ENCODE results near the gene OST4.
A peak's percentile ranks its signal among the peaks of the same experiment; 100 is the strongest.
"Not testable (repeated sequence)": the region's sequence is repeated elsewhere in the genome, so short reads cannot be mapped to it uniquely, and the experiment has no call there.

OST4 gene

GRCh38 chr2:27079233-27080139 is 8.0 kb upstream of the OST4 start:
- Histone ChIP-seq H3K9ac (ENCODE audit: low read depth in 1 of 2, low read length in 2 of 2) (peak overlapping the region; percentile 43 to 57), H3K4me3 (ENCODE audit: low read depth in 1 of 2, low read length in 2 of 2) (peak overlapping the region; percentile 55 to 57)

GRCh38 chr2:27078267-27079194 is 7.1 kb upstream of the OST4 start, which contains the start of gene EMILIN1:
Gene EMILIN1 (plus strand): TSS chr2:27078615. CDS start chr2:27079066, 451 bp downstream.
- Histone ChIP-seq H3K9ac (ENCODE audit: low read depth in 1 of 2, low read length in 2 of 2) (peak within 1 kb of the TSS; percentile 43 to 57), H3K36me3 (ENCODE audit: control insufficient read depth in 1 of 2, insufficient read depth in 2 of 2, low read length in 2 of 2) (no peaks in the 10 kb centered on the region), H3K27ac (ENCODE audit: low read depth, low read length) (peak within 1 kb of the TSS; percentile 54), H3K4me3 (ENCODE audit: low read depth in 1 of 2, low read length in 2 of 2) (peak within 1 kb of the TSS; percentile 55 to 57), H3K27me3 (ENCODE audit: control insufficient read depth in 1 of 2, insufficient read depth in 2 of 2, low read length in 2 of 2) (no peaks in the 10 kb centered on the region), H3K4me1 (ENCODE audit: control insufficient read depth in 1 of 2, insufficient read depth in 2 of 2, low read length in 2 of 2) (peaks cover 30 to 39% of the 10 kb centered on the region in 2 donors), H3K9me3 (ENCODE audit: control insufficient read depth in 1 of 2, low read length in 2 of 2) (no peaks in the 10 kb centered on the region)

More at GRCh38 chr2:27079233-27080139, 8.0 kb upstream of the OST4 start:
- Histone ChIP-seq H3K27ac (ENCODE audit: low read depth, low read length) (peak overlapping the region; percentile 26), H3K9me3 (ENCODE audit: control insufficient read depth in 1 of 2, low read length in 2 of 2) (no peaks in the 10 kb centered on the region), H3K27me3 (ENCODE audit: control insufficient read depth in 1 of 2, insufficient read depth in 2 of 2, low read length in 2 of 2) (no peaks in the 10 kb centered on the region), H3K36me3 (ENCODE audit: control insufficient read depth in 1 of 2, insufficient read depth in 2 of 2, low read length in 2 of 2) (no peaks in the 10 kb centered on the region), H3K4me1 (ENCODE audit: control insufficient read depth in 1 of 2, insufficient read depth in 2 of 2, low read length in 2 of 2) (peaks cover 30 to 36% of the 10 kb centered on the region in 2 donors)

GRCh38 chr2:27077231-27077630 is 5.8 kb upstream of the OST4 start:
- Histone ChIP-seq H3K27ac (ENCODE audit: low read depth, low read length) (no peak overlapping the region), H3K36me3 (ENCODE audit: control insufficient read depth in 1 of 2, insufficient read depth in 2 of 2, low read length in 2 of 2) (no peaks in the 10 kb centered on the region), H3K27me3 (ENCODE audit: control insufficient read depth in 1 of 2, insufficient read depth in 2 of 2, low read length in 2 of 2) (no peaks in the 10 kb centered on the region), H3K4me1 (ENCODE audit: control insufficient read depth in 1 of 2, insufficient read depth in 2 of 2, low read length in 2 of 2) (peaks cover 30 to 44% of the 10 kb centered on the region in 2 donors), H3K9me3 (ENCODE audit: control insufficient read depth in 1 of 2, low read length in 2 of 2) (no peaks in the 10 kb centered on the region), H3K4me3 (ENCODE audit: low read depth in 1 of 2, low read length in 2 of 2) (no peak overlapping the region), H3K9ac (ENCODE audit: low read depth in 1 of 2, low read length in 2 of 2) (no peak overlapping the region)

- Histone ChIP-seq H3K27me3 (ENCODE audit: control insufficient read depth in 1 of 2, insufficient read depth in 2 of 2, low read length in 2 of 2) (no peaks in the 10 kb centered on the region), H3K27ac (ENCODE audit: low read depth, low read length) (no peak overlapping the region), H3K9me3 (ENCODE audit: control insufficient read depth in 1 of 2, low read length in 2 of 2) (no peaks in the 10 kb centered on the region), H3K36me3 (ENCODE audit: control insufficient read depth in 1 of 2, insufficient read depth in 2 of 2, low read length in 2 of 2) (no peaks in the 10 kb centered on the region), H3K4me1 (ENCODE audit: control insufficient read depth in 1 of 2, insufficient read depth in 2 of 2, low read length in 2 of 2) (peaks cover 25 to 39% of the 10 kb centered on the region in 2 donors), H3K9ac (ENCODE audit: low read depth in 1 of 2, low read length in 2 of 2) (no peak overlapping the region), H3K4me3 (ENCODE audit: low read depth in 1 of 2, low read length in 2 of 2) (no peak overlapping the region)
Measured at GRCh38 chr2:27076323-27076722, 4.9 kb upstream of the OST4 start.

GRCh38 chr2:27075566-27075871 is 4.1 kb upstream of the OST4 start:
- H3K27me3 ChIP-seq (ENCODE audit: control insufficient read depth in 1 of 2, insufficient read depth in 2 of 2, low read length in 2 of 2); H3K4me3 ChIP-seq (ENCODE audit: low read depth in 1 of 2, low read length in 2 of 2); H3K36me3 ChIP-seq (ENCODE audit: control insufficient read depth in 1 of 2, insufficient read depth in 2 of 2, low read length in 2 of 2); H3K9me3 ChIP-seq (ENCODE audit: control insufficient read depth in 1 of 2, low read length in 2 of 2); H3K9ac ChIP-seq (ENCODE audit: low read depth in 1 of 2, low read length in 2 of 2); H3K27ac ChIP-seq (ENCODE audit: low read depth, low read length): not testable (repeated sequence)
- peaks cover 22 to 41% of the 10 kb centered on the region in 2 donors for H3K4me1 ChIP-seq (ENCODE audit: control insufficient read depth in 1 of 2, insufficient read depth in 2 of 2, low read length in 2 of 2)

- no peak overlapping the region for H3K27ac ChIP-seq (ENCODE audit: low read depth, low read length)
- H3K4me1 ChIP-seq (ENCODE audit: control insufficient read depth in 1 of 2, insufficient read depth in 2 of 2, low read length in 2 of 2): peaks cover 28 to 43% of the 10 kb centered on the region in 2 donors
- H3K4me3 ChIP-seq (ENCODE audit: low read depth in 1 of 2, low read length in 2 of 2): no peak overlapping the region
- H3K36me3 ChIP-seq (ENCODE audit: control insufficient read depth in 1 of 2, insufficient read depth in 2 of 2, low read length in 2 of 2): no peaks in the 10 kb centered on the region
- no peaks in the 10 kb centered on the region for H3K9me3 ChIP-seq (ENCODE audit: control insufficient read depth in 1 of 2, low read length in 2 of 2)
- H3K9ac ChIP-seq (ENCODE audit: low read depth in 1 of 2, low read length in 2 of 2): peak overlapping the region in 1 of 2 donors; percentile 19
- H3K27me3 ChIP-seq (ENCODE audit: control insufficient read depth in 1 of 2, insufficient read depth in 2 of 2, low read length in 2 of 2): no peaks in the 10 kb centered on the region
Measured at GRCh38 chr2:27074738-27075565, 3.5 kb upstream of the OST4 start.

GRCh38 chr2:27073782-27074181 is 2.3 kb upstream of the OST4 start:
- H3K4me1 ChIP-seq (ENCODE audit: control insufficient read depth in 1 of 2, insufficient read depth in 2 of 2, low read length in 2 of 2): peaks cover 39 to 53% of the 10 kb centered on the region in 2 donors
- no peaks in the 10 kb centered on the region for H3K9me3 ChIP-seq (ENCODE audit: control insufficient read depth in 1 of 2, low read length in 2 of 2)
- peaks cover 9 to 11% of the 10 kb centered on the region in 2 donors for H3K36me3 ChIP-seq (ENCODE audit: control insufficient read depth in 1 of 2, insufficient read depth in 2 of 2, low read length in 2 of 2)
- no peak overlapping the region for H3K27ac ChIP-seq (ENCODE audit: low read depth, low read length)
- no peak overlapping the region for H3K9ac ChIP-seq (ENCODE audit: low read depth in 1 of 2, low read length in 2 of 2)
- H3K27me3 ChIP-seq (ENCODE audit: control insufficient read depth in 1 of 2, insufficient read depth in 2 of 2, low read length in 2 of 2): no peaks in the 10 kb centered on the region
- no peak overlapping the region for H3K4me3 ChIP-seq (ENCODE audit: low read depth in 1 of 2, low read length in 2 of 2)

GRCh38 chr2:27072920-27073319 is 1.5 kb upstream of the OST4 start:
- H3K9ac ChIP-seq (ENCODE audit: low read depth in 1 of 2, low read length in 2 of 2): peak overlapping the region in 1 of 2 donors; percentile 38
- H3K27me3 ChIP-seq (ENCODE audit: control insufficient read depth in 1 of 2, insufficient read depth in 2 of 2, low read length in 2 of 2): no peaks in the 10 kb centered on the region
- peaks cover 42 to 56% of the 10 kb centered on the region in 2 donors for H3K4me1 ChIP-seq (ENCODE audit: control insufficient read depth in 1 of 2, insufficient read depth in 2 of 2, low read length in 2 of 2)
- peak overlapping the region; percentile 89 for H3K27ac ChIP-seq (ENCODE audit: low read depth, low read length)
- H3K36me3 ChIP-seq (ENCODE audit: control insufficient read depth in 1 of 2, insufficient read depth in 2 of 2, low read length in 2 of 2): peaks cover 11 to 20% of the 10 kb centered on the region in 2 donors
- no peaks in the 10 kb centered on the region for H3K9me3 ChIP-seq (ENCODE audit: control insufficient read depth in 1 of 2, low read length in 2 of 2)
- H3K4me3 ChIP-seq (ENCODE audit: low read depth in 1 of 2, low read length in 2 of 2): no peak overlapping the region

- peak overlapping the region; percentile 58 to 63 for H3K9ac ChIP-seq (ENCODE audit: low read depth in 1 of 2, low read length in 2 of 2)
- peak overlapping the region; percentile 73 to 96 for H3K4me3 ChIP-seq (ENCODE audit: low read depth in 1 of 2, low read length in 2 of 2)
- no peaks in the 10 kb centered on the region for H3K27me3 ChIP-seq (ENCODE audit: control insufficient read depth in 1 of 2, insufficient read depth in 2 of 2, low read length in 2 of 2)
- no peaks in the 10 kb centered on the region for H3K9me3 ChIP-seq (ENCODE audit: control insufficient read depth in 1 of 2, low read length in 2 of 2)
- H3K4me1 ChIP-seq (ENCODE audit: control insufficient read depth in 1 of 2, insufficient read depth in 2 of 2, low read length in 2 of 2): peaks cover 42 to 52% of the 10 kb centered on the region in 2 donors
- H3K27ac ChIP-seq (ENCODE audit: low read depth, low read length): peak overlapping the region; percentile 89
- peaks cover 11 to 25% of the 10 kb centered on the region in 2 donors for H3K36me3 ChIP-seq (ENCODE audit: control insufficient read depth in 1 of 2, insufficient read depth in 2 of 2, low read length in 2 of 2)
Measured at GRCh38 chr2:27071990-27072830, 756 bp upstream of the OST4 start.
